Measurements from ENCODE around the gene ACKR3.

ACKR3 gene

GRCh38 chr2:236576087-236576486 is 6.5 kb downstream of the ACKR3 start:
- no peak for DNase-seq (ENCODE audit: low read depth in 1 of 2, low spot score in 1 of 2)
- in situ Hi-C loops (cut with HindIII; ENCODE audit: low pct_unique_long_range_greater_than_20kb, low sequenced_read_pairs) = no loop called here
- TF ChIP-seq JUND (IDR thresholded peaks at IDR 0.05; ENCODE audit: low read depth) = no peak

GRCh38 chr2:236576953-236577352 is 7.3 kb downstream of the ACKR3 start:
- DNase-seq (ENCODE audit: low read depth in 1 of 2, low spot score in 1 of 2) = no peak
- in situ Hi-C loops (cut with HindIII; ENCODE audit: low pct_unique_long_range_greater_than_20kb, low sequenced_read_pairs) = no loop called here

GRCh38 chr2:236577481-236578410 is 8.1 kb downstream of the ACKR3 start:
- in situ Hi-C loops (cut with HindIII; ENCODE audit: low pct_unique_long_range_greater_than_20kb, low sequenced_read_pairs) = no loop called here
- DNase-seq (ENCODE audit: low read depth in 1 of 2, low spot score in 1 of 2) = no peak
- no peak for TF ChIP-seq JUND (IDR thresholded peaks at IDR 0.05; ENCODE audit: low read depth)

More at GRCh38 chr2:236576953-236577352, 7.3 kb downstream of the ACKR3 start:
- TF ChIP-seq JUND (IDR thresholded peaks at IDR 0.05; ENCODE audit: low read depth) = no peak

- TF ChIP-seq JUND (IDR thresholded peaks at IDR 0.05; ENCODE audit: low read depth) = no peak
- in situ Hi-C loops (cut with HindIII; ENCODE audit: low pct_unique_long_range_greater_than_20kb, low sequenced_read_pairs) = no loop called here
- no peak for DNase-seq (ENCODE audit: low read depth in 1 of 2, low spot score in 1 of 2)
Observed at GRCh38 chr2:236578411-236578846, 8.8 kb downstream of the ACKR3 start.

GRCh38 chr2:236579048-236579745 is 9.6 kb downstream of the ACKR3 start:
- in situ Hi-C loops (cut with HindIII; ENCODE audit: low pct_unique_long_range_greater_than_20kb, low sequenced_read_pairs) = no loop called here
- TF ChIP-seq JUND (IDR thresholded peaks at IDR 0.05; ENCODE audit: low read depth) = no peak
- DNase-seq (ENCODE audit: low read depth in 1 of 2, low spot score in 1 of 2) = no peak

- in situ Hi-C loops (cut with HindIII; ENCODE audit: low pct_unique_long_range_greater_than_20kb, low sequenced_read_pairs) = no loop called here
- no peak for TF ChIP-seq JUND (IDR thresholded peaks at IDR 0.05; ENCODE audit: low read depth)
- DNase-seq (ENCODE audit: low read depth in 1 of 2, low spot score in 1 of 2) = no peak
Observed at GRCh38 chr2:236579746-236580315, 10.2 kb downstream of the ACKR3 start.

- no peak for DNase-seq (ENCODE audit: low read depth in 1 of 2, low spot score in 1 of 2)
- TF ChIP-seq JUND (IDR thresholded peaks at IDR 0.05; ENCODE audit: low read depth) = no peak
Observed at GRCh38 chr2:236580746-236581355, 11.2 kb downstream of the ACKR3 start.

GRCh38 chr2:236581546-236581945 is 11.9 kb downstream of the ACKR3 start:
- TF ChIP-seq JUND (IDR thresholded peaks at IDR 0.05; ENCODE audit: low read depth) = no peak
- in situ Hi-C loops (cut with HindIII; ENCODE audit: low pct_unique_long_range_greater_than_20kb, low sequenced_read_pairs) = no loop called here
- DNase-seq (ENCODE audit: low read depth in 1 of 2, low spot score in 1 of 2) = no peak

More at GRCh38 chr2:236580746-236581355, 11.2 kb downstream of the ACKR3 start:
- in situ Hi-C loops (cut with HindIII; ENCODE audit: low pct_unique_long_range_greater_than_20kb, low sequenced_read_pairs) = no loop called here

- no peak for TF ChIP-seq JUND (IDR thresholded peaks at IDR 0.05; ENCODE audit: low read depth)
- in situ Hi-C loops (cut with HindIII; ENCODE audit: low pct_unique_long_range_greater_than_20kb, low sequenced_read_pairs) = no loop called here
- DNase-seq (ENCODE audit: low read depth in 1 of 2, low spot score in 1 of 2) = no peak
Observed at GRCh38 chr2:236582968-236583367, 13.3 kb downstream of the ACKR3 start.

GRCh38 chr2:236583621-236584203 is 14.1 kb downstream of the ACKR3 start:
- TF ChIP-seq JUND (IDR thresholded peaks at IDR 0.05; ENCODE audit: low read depth) = no peak
- DNase-seq (ENCODE audit: low read depth in 1 of 2, low spot score in 1 of 2) = no peak
- in situ Hi-C loops (cut with HindIII; ENCODE audit: low pct_unique_long_range_greater_than_20kb, low sequenced_read_pairs) = no loop called here

- TF ChIP-seq JUND (IDR thresholded peaks at IDR 0.05; ENCODE audit: low read depth) = no peak
- in situ Hi-C loops (cut with HindIII; ENCODE audit: low pct_unique_long_range_greater_than_20kb, low sequenced_read_pairs) = no loop called here
- no peak for DNase-seq (ENCODE audit: low read depth in 1 of 2, low spot score in 1 of 2)
Observed at GRCh38 chr2:236584521-236585384, 15.1 kb downstream of the ACKR3 start.

All from T47D (cell line).